ENCODE results near the gene C5orf47. TPM values are rescaled to one million over a fixed set of nuclear protein-coding genes. Genes with fewer than 3 reads are reported as not detected.
A peak's percentile ranks its signal among the peaks of the same experiment; 100 is the strongest.

C5orf47 gene
- total RNA-seq, 4 donors from 2014 or later, result not detected

DNA sequence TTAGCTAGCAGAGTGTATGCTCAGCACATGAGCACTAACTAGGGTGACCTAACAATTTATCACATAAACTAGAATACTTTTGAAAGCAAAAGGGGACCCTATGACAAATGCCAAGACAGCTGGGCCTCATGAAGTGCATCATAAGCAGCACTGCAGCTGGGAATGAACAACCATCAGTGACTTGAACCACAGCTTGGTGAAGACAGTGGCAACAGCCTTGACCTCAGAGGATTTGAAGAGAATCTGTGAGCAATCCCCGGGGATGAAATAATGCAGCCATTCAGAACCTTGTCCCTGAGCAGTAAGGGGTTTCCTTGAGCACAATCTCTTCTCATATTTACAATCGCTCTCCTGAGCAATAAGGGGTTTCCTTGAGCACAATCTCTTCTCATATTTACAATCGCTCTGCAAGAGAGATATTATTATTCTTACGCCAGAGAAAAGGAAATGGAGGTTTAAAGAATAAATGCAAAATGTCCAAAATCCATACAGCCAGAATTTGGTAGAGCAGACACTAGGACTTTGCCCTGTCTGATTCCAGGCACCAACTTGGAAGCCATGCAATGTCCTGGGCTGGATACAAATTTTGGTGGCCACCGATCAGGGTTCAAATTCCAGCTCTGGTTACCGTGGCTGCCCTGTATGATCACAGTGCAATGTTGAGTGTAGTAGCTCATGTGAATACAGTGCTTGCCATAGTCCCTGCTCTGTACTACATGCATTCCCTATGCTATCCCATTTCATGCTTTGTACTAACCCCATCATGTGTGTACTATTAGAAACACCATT, 55.7 kb downstream of the C5orf47 start:
- Histone ChIP-seq H3K9me3 (no peaks in the 10 kb centered on the region), H3K4me3 (no peak overlapping the region), H3K27me3 (peaks cover 15% of the 10 kb centered on the region), H3K27ac (no peak overlapping the region), H3K4me1 (no peaks in the 10 kb centered on the region), H3K36me3 (no peaks in the 10 kb centered on the region)
- 80 to 84% methylated on average over 1 to 6 of the region's 6 CpGs for WGBS, 2 donors (ENCODE audit: low coverage in 1 of 2)
- ATAC-seq, result no peak
- no peak for TF ChIP-seq POLR2AphosphoS5 (IDR thresholded peaks at IDR 0.05)
- TF ChIP-seq POLR2A (IDR thresholded peaks at IDR 0.05), result no peak
- TF ChIP-seq EP300 (IDR thresholded peaks at IDR 0.05), result no peak

DNA sequence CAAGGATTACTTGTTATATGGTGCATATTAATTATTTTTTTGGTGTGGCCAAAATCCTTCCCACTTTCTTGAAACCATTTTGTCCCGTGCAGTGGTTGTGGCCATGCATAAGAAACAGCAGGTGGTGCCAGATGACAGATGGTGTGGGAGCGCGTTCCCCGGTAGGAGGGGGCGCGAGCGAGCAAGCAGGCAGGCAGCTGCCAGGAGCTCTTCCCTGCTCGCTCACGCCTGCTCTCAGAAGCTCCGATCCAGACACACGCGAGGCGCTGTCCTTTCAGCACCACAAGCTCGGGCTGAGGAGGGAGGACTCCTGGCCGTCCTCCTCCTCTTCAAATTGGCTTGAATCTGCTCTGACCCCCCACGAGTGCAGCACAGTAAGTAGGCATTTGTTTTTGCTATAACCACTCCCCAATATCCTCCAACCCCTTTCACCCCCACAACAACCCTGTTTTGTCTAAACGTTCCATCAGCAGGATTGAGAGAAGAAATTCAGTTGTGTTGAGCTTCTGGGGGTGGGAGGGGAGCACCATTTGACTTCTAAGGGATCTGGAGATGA, 56.6 kb downstream of the C5orf47 start, which contains the start of gene NSG2:
Gene NSG2 (plus strand): TSS at position 237 of the 556 bp plus-strand sequence. CDS start 1,050 bp downstream, outside the sequence.
- H3K27ac ChIP-seq, result no peak within 1 kb of the TSS
- TF ChIP-seq, protein P1, sequence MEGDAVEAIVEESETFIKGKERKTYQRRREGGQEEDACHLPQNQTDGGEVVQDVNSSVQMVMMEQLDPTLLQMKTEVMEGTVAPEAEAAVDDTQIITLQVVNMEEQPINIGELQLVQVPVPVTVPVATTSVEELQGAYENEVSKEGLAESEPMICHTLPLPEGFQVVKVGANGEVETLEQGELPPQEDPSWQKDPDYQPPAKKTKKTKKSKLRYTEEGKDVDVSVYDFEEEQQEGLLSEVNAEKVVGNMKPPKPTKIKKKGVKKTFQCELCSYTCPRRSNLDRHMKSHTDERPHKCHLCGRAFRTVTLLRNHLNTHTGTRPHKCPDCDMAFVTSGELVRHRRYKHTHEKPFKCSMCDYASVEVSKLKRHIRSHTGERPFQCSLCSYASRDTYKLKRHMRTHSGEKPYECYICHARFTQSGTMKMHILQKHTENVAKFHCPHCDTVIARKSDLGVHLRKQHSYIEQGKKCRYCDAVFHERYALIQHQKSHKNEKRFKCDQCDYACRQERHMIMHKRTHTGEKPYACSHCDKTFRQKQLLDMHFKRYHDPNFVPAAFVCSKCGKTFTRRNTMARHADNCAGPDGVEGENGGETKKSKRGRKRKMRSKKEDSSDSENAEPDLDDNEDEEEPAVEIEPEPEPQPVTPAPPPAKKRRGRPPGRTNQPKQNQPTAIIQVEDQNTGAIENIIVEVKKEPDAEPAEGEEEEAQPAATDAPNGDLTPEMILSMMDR (IDR thresholded peaks at IDR 0.05), result peak in 2 of 4 experiments; percentile 42 to 62
- no peak for TF ChIP-seq EP300 (IDR thresholded peaks at IDR 0.05)
- no peak within 1 kb of the TSS for H3K4me3 ChIP-seq
- H3K27me3 ChIP-seq, result peaks cover 9% of the 10 kb centered on the region
- no peaks in the 10 kb centered on the region for H3K36me3 ChIP-seq
- ATAC-seq, result peak; percentile 71
- H3K9me3 ChIP-seq, result no peaks in the 10 kb centered on the region
- H3K4me1 ChIP-seq, result no peaks in the 10 kb centered on the region
- WGBS, 2 donors (ENCODE audit: low coverage in 1 of 2), result 1% methylated on average over 10 of the region's 17 CpGs; no CpG with 5 or more reads in 1 of the 2 donors

GRCh38 chr5:174046558-174046957, 57.6 kb downstream of the C5orf47 start:
- 85% methylated on average over 4 of the region's 5 CpGs; no CpG with 5 or more reads in 1 of the 2 donors for WGBS, 2 donors (ENCODE audit: low coverage in 1 of 2)
- no peak for ATAC-seq
- Histone ChIP-seq H3K4me3 (no peak overlapping the region), H3K27me3 (peaks cover 19% of the 10 kb centered on the region), H3K4me1 (no peaks in the 10 kb centered on the region), H3K27ac (no peak overlapping the region), H3K9me3 (no peaks in the 10 kb centered on the region), H3K36me3 (no peaks in the 10 kb centered on the region)
- no peak for TF ChIP-seq POLR2A (IDR thresholded peaks at IDR 0.05)
- TF ChIP-seq, protein P1 (IDR thresholded peaks at IDR 0.05), result no peak
- no peak for TF ChIP-seq POLR2AphosphoS5 (IDR thresholded peaks at IDR 0.05)
- TF ChIP-seq EP300 (IDR thresholded peaks at IDR 0.05), result no peak

DNA sequence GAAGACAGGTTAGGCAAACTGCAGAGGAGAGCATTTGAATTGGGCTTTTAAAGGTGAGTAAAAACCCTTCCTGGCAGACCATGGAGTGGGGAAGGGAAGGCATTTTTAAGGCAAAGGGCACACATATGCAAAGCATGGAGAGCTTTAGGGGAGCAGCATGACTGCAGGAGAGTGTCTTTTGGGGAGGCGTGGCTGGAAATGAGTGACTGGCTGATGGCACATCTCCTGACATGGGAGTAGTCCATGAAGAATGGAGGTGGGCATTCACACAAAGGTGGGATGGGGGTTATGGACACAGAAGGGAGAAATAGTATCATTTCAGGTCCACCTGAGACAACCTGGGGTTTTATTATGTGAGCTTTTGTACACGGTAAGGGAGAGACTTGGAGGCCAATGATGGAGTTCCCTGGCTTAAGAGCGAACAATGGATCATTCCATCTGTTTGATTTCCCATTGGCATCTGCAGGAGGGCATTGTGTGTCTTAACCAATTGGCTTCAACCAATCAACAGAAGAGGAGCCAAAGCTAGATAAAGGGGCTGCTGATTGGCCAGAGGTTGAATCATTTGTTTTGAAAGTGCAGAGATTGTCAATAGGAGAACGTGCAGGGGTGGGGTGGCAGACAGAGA, 58.6 kb downstream of the C5orf47 start:
- Histone ChIP-seq H3K4me3 (no peak overlapping the region), H3K4me1 (no peaks in the 10 kb centered on the region), H3K9me3 (no peaks in the 10 kb centered on the region), H3K27me3 (peaks cover 18% of the 10 kb centered on the region), H3K27ac (no peak overlapping the region), H3K36me3 (no peaks in the 10 kb centered on the region)
- WGBS, 2 donors (ENCODE audit: low coverage in 1 of 2), result 64 to 67% methylated on average over 4 of the region's 4 CpGs
- TF ChIP-seq, protein P1 (IDR thresholded peaks at IDR 0.05), result no peak
- no peak for TF ChIP-seq POLR2AphosphoS5 (IDR thresholded peaks at IDR 0.05)
- no peak for TF ChIP-seq EP300 (IDR thresholded peaks at IDR 0.05)
- no peak for TF ChIP-seq POLR2A (IDR thresholded peaks at IDR 0.05)
- ATAC-seq, result no peak

GRCh38 chr5:174052636-174053035, 63.7 kb downstream of the C5orf47 start:
- H3K9me3 ChIP-seq, result no peaks in the 10 kb centered on the region
- H3K4me3 ChIP-seq, result no peak overlapping the region
- no peak overlapping the region for H3K27ac ChIP-seq
- H3K4me1 ChIP-seq, result no peaks in the 10 kb centered on the region
- peaks cover 18% of the 10 kb centered on the region for H3K27me3 ChIP-seq
- no peak for ATAC-seq
- 90% methylated on average over 4 of the region's 5 CpGs; no CpG with 5 or more reads in 1 of the 2 donors for WGBS, 2 donors (ENCODE audit: low coverage in 1 of 2)
- TF ChIP-seq POLR2AphosphoS5 (IDR thresholded peaks at IDR 0.05) (no peak), POLR2A (IDR thresholded peaks at IDR 0.05) (no peak), EP300 (IDR thresholded peaks at IDR 0.05) (no peak)
- TF ChIP-seq, protein P1 (IDR thresholded peaks at IDR 0.05), result no peak
- H3K36me3 ChIP-seq, result no peaks in the 10 kb centered on the region

All from gastroesophageal sphincter (tissue), 4 donors.